Umbilical cord (tissue), 2 donors: Measurements from ENCODE around the gene PSMG1. TPM values are rescaled to one million over a fixed set of nuclear protein-coding genes. Genes with fewer than 3 reads are reported as not detected.
"Not testable (repeated sequence)": the region's sequence is repeated elsewhere in the genome, so short reads cannot be mapped to it uniquely, and the experiment has no call there.

Source experiments
- DNase-seq: peaks from one replicate; pipeline ENCODE4 v3.0.0-alpha.2; 2015; ENCODE audit warnings: low spot score
- total RNA-seq: library from RNA; depleted of rRNA; stranded (reverse); fragments of >200 nt; gene quantifications from one replicate; pipeline ENCODE4 v1.2.3, GENCODE V29; 2014; ENCODE audit warnings: low replicate concordance; ENCODE audit not compliant: insufficient read depth

PSMG1 gene
- 27.2 TPM for total RNA-seq

- DNase-seq, result peak; percentile 97
Observed at GRCh38 chr21:39183272-39184049, at the start of gene PSMG1. Gene PSMG1 (minus strand): TSS chr21:39183451. CDS start chr21:39183385, 66 bp downstream.

DNA sequence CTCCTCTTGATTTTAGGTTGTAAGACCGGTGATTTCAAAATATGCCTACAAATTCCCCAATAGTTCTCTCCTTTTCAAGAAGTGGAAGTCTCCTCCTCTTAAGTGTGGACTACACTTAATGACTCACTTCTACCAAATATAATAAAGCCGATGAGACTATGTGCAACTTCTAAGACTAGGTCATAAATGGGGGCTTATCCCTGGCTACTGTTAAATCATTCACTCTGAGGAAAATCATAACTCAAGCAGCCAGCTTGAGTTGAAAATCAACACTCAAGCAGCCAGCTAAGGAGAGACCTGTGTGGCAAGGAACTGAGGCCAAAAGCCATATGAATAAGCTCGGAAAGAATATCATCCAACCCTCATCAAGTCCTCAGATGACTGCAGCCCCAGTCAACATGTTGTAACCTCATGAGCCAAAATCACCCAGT, 49.6 kb upstream of the PSMG1 start:
- peak; percentile 20 for DNase-seq

DNA sequence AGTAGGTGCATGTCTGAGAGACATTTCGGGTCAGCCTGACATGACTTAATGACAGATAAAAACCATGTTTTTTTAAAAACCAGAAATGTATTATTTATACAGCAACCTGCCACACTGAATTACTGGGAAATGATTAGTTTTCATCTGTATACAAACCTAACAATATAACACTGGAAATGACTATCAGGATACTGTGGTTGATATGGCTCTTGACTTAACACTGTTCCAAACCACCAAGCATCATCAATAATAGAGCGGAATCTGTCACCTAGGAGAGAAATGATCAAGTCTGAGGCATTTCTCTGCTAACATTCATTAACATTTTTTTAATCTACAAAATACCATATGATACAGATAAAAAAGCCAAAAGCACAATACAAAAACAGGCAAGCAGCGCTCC, 41.7 kb upstream of the PSMG1 start:
- DNase-seq, result no peak

GRCh38 chr21:39221997-39222486, 38.8 kb upstream of the PSMG1 start:
- DNase-seq, result no peak

DNA sequence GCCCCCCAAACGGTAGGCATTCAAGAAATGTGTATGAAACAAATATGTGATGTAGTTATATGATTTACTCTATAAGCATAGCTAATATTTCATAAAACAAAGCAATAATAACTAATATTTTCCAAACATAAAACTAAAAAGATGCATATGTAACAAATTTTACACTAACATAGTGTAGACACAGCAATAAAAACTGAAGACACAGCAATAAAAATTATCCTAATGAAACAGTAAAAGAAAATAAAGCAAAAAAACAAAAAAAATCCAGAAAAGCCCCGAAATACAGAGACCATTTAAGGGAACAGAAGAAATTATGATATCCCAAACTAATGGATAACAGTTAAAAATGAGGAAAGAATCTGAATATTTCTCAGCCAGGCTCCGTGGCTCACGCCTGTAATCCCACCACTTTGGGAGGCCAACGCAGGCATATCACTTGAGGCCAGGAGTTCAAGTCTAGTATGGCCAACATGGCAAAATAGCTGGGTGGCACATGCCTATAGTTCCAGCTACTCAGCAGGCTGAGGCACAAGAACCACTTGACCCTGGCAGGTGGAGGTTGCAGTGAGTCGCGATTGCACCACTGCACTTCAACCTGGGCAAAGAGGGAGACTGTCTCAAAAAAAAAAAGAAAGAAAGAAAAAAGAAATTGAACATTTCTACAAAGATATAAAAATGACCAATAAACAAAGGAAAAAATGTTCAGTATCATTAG, 38.2 kb upstream of the PSMG1 start:
- no peak for DNase-seq

DNA sequence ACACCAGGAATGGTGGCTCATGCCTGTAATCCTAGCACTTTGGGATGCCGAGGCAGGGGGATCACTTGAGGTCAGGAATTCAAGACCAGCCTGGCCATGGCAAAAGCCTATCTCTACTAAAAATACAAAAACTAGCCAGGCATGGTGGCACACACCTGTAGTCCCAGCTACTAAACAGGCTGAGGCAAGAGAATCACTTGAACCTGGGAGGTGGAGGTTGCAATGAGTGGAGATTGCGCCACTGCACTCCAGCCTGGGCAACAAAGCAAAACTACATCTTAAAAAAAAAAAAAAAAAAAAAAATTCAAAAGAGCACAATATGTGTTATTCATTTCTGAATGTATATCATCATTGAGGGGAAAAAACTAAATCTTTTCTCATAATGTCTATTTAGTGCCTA, 37.6 kb upstream of the PSMG1 start:
- DNase-seq, result not testable (repeated sequence)

DNA sequence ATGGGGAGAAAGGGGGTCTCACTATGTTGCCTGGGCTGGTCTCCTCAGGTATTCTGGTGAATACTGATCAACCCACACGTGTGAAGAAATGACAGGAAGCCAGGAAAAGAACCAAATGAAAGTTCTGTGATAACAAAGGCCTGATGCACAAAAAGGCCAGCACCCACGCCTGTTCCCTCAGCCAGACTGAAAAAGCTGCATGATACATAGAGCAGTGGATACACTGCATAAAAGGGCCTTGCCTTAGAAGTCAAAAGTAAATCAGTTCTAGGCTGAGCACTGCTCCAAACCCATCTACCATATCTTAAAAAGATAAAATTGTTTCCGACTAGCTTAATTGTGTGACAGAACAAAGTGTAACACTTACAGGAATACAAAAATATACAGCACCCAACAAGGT, 36.9 kb upstream of the PSMG1 start:
- DNase-seq, result no peak

DNA sequence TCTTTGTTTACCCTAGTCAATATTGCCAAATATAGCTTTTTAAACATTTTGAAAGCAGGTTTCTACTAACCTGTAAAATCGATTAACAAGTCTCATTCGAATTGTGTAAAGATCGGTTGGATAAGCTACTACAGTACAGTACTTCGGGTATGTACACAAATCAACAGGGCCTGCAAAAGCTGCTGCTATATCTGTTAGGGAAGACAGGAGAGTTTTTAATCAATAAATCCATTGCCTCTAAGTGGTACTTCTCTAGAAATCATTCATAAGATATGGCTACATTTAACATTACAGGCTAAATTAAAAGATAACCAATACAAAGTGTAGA, 34.8 kb upstream of the PSMG1 start:
- DNase-seq, result no peak

DNA sequence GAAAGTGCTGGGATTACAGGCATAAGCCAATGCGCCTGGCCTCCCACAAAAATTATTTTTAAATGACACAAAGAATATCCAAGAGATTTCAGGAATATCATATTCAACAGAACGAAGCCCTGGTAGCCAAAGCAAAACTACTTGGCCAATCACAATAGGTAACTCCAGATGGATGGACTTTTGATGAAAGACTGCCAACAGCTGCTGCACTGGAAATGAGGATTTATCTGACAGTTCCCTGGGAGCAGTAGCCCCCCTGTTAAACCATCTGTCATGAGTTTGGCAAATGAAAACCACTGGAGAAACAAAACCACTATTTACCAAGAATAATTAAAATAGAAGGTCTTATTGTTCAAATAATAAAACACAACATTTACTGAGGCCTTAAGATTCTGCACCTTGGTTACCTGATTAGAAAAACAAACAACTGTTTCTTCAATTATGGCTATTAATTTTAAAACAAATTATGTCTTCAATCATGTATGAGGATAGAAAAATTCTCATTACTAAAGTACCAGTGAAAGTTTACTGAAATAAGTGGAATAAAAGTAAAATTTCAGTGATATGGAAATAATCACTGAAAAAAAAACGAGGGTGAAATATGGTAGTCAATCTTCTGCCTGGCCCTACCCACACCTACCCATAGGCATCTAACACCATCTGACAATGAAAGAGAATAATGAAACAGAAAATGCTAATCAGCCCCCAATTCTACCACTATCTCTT, 34.3 kb upstream of the PSMG1 start:
- DNase-seq, result no peak

DNA sequence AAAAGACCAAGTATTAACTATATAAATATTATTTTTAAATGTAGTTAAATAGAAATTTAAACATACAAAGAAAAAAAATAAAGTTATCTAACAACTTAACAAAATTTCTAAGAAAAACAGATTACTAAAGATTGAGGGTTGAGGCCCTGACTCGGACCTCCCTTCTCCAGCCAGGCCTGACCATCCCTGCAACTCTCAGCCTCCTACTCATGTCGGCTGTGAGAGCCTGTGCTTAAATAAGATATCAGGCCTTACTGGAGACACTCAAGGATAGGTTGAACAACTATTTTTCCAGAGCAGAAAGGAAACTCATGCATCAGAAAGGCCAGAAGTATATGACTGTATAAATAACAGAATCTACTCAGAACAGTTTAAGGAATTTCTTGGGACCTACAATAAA, 33.0 kb upstream of the PSMG1 start:
- DNase-seq, result no peak

- no peak for DNase-seq
Observed at GRCh38 chr21:39215078-39215477, 31.8 kb upstream of the PSMG1 start.

DNA sequence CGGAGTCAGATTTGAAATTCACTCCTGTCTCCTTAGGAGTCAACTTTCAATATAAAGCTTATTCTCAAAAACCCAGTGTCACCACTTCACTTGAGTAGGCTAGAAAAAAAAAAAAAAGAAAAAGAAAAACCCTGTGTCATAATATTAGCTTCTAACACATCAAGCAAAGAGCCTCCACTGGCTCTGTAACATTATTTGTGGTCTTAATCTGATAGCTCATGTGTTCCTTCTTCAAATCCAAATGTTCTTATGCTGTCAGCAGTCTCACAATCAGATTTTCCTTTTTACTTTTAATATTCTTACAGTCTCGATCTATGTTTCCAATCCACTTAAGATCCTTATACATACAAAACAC, 26.1 kb upstream of the PSMG1 start:
- peak; percentile 73 for DNase-seq

GRCh38 chr21:39208624-39209333, 25.5 kb upstream of the PSMG1 start:
- DNase-seq, result peak; percentile 86

GRCh38 chr21:39204134-39204533, 20.9 kb upstream of the PSMG1 start:
- DNase-seq, result no peak

- no peak for DNase-seq
Observed at GRCh38 chr21:39198800-39199199, 15.5 kb upstream of the PSMG1 start.

DNA sequence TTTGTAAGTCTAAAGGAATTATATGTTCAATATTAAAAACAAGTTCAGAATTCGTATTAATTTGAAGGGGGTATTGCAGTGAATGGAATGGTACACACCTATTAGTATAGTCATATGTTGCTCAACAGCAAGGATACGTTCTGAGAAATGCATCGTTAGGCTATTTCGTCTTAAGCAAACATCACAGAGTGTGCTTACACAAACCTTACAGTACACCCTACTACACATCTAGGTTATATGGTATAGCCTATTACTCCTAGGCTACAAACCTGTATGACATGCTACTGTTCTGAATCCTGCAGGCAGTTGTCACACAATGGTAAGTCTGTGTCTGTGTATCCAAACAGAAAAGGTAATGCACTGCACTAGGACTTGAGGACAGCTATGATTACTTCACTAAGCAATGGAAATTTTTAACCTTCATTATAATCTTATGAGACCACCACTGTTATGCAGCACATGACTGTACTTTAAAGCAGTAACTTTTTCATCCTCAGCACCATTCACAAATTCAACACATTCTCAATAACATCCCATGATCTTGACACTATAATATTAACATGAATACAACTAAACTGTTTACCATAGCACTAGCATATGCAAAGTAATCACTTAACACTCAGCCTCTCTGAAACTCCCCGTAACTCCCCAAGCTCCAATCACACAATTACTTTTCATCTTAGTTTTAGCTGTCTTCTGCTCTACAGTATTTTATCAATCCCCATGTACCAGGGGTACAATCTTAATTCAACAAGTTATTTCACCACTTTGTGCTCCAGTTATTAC, 14.4 kb upstream of the PSMG1 start:
- DNase-seq, result no peak

- DNase-seq, result no peak
Observed at GRCh38 chr21:39196838-39197237, 13.6 kb upstream of the PSMG1 start.

DNA sequence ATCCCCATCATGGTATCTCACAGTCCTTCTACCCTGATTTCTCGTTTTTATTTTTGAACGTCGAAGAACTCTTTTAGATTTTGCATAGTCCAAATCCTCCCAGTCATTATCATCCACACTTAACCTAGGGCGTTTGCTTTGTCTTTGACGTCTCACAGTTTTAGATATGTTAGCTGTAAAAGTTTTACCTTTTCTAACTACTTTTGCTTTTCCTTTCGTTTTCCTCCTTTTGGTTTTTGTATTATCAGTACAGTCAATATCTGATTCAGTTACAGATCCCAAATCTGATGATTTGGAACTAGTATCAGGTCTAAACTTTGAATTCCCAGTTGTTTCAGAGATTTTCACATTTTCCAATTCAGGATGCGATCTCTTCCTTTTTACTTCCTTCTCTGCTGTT, 13.1 kb upstream of the PSMG1 start:
- no peak for DNase-seq

- DNase-seq, result no peak
Observed at GRCh38 chr21:39193380-39193779, 10.1 kb upstream of the PSMG1 start.

DNA sequence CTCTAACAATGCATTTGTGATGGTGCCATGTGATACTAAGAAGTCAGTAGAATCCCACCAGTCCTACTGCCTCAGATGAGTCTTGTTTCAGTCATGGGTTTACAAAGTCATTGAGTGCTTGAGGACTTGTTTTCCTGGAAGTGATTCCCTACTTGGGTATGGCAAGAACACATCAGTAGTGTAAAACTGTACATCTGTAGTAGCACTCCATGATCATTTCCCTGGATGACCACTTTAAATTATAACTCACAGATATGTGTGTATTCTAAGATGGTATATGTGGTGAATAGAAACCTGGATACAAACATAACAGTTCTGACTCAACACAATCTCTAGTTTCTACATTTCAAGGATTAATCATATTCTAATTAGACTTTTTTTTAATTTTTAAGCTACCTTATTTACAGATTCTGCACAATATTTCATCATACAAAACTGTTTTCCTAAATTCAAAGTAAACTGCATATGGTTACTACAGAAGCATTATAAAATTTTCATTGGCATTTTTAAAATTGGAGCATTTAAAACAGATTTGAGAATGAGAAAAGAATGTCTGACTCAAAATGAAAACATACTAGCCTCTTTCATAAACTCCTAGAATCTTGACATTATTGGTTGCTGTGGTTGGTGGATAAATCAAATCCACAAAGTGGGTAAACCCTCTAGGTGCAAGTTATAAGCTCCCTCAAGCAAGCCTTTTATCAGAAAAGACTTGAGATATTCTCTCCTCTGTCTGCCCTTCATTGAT, 6.8 kb upstream of the PSMG1 start:
- DNase-seq, result no peak
